GM19240 (cell line): ENCODE data around the gene RNF133.

Experiments used
- DNase-seq: peaks from one replicate; pipeline ENCODE4 v3.0.0; 2011; ENCODE audit warnings: low spot score; ENCODE audit not compliant: insufficient read length

RNF133 gene, protein sequence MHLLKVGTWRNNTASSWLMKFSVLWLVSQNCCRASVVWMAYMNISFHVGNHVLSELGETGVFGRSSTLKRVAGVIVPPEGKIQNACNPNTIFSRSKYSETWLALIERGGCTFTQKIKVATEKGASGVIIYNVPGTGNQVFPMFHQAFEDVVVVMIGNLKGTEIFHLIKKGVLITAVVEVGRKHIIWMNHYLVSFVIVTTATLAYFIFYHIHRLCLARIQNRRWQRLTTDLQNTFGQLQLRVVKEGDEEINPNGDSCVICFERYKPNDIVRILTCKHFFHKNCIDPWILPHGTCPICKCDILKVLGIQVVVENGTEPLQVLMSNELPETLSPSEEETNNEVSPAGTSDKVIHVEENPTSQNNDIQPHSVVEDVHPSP

DNA sequence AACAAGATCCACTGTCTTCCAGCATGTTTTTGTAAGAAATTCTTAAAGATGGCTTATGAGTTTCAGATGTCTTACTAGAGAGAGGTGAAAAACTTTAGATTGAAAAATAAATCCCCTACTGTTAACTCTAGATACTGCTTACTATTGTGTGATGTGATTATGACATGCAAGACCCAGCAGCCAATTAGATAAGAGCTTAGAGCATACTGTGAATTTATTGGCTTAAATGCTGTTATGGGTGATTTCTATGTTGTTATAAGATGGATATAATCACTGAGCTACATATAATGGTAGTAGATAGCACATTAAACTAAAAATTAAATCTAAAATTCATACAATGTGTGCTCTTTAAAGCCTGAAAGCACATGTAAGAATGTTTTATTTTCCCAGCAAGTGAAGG, at the start of gene RNF133:
Gene RNF133 (minus strand): TSS at position 101 of the 400 bp plus-strand sequence. CDS start 199 bp downstream, outside the sequence.
- DNase-seq, result no peak

- no peak for DNase-seq
These were observed 49.3 kb upstream of the RNF133 start for GRCh38 chr7:122748195-122748594.

DNA sequence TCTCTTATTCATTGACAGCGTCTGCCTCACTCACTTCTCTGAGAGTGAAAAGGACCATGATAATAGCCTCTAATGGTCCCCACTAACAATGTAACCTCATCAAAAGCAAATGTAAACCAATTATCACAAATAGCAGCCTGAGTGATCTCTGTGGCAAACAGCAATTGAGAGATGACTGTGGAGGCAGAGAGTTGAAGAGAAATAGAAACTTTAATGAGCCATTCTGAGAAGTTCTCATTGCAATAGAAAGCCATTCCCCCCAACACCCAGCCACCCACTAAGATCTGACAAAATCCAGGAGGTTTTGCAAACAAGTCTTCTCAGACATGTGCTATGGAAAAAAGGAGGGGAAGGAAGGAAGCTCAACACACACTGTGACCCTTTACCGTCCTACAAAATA, 48.0 kb upstream of the RNF133 start:
- no peak for DNase-seq

DNA sequence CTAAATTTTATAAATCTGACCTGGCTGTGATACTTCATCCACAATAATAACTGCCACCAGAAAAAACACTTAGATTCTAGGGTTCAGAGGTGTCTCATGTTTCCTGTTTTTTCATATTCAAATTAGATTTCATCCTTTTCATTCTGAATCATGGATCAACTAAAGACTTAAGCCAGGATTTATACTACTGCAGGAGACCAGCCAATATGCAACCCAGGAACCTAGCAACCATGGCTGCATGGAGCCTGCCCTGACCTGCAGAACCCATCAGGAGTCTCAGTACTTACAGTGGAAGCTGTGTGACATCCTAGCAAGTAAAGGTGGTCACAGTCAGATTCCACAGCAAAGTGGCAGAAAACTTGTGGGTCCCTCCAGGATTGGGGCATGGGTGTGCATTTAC, 44.3 kb upstream of the RNF133 start:
- DNase-seq, result no peak

- no peak for DNase-seq
These were observed 40.0 kb upstream of the RNF133 start for GRCh38 chr7:122738947-122739346.

- DNase-seq, result no peak
These were observed 37.3 kb upstream of the RNF133 start for GRCh38 chr7:122736183-122736582.

GRCh38 chr7:122727759-122728158, 28.8 kb upstream of the RNF133 start:
- DNase-seq, result no peak

GRCh38 chr7:122727354-122727753, 28.4 kb upstream of the RNF133 start:
- no peak for DNase-seq

- no peak for DNase-seq
These were observed 28.0 kb upstream of the RNF133 start for GRCh38 chr7:122726881-122727280.

- DNase-seq, result no peak
These were observed 25.4 kb upstream of the RNF133 start for GRCh38 chr7:122724366-122724765.

GRCh38 chr7:122719010-122719578, 20.2 kb upstream of the RNF133 start:
- DNase-seq, result no peak

GRCh38 chr7:122717356-122718089, 18.6 kb upstream of the RNF133 start:
- DNase-seq, result no peak

DNA sequence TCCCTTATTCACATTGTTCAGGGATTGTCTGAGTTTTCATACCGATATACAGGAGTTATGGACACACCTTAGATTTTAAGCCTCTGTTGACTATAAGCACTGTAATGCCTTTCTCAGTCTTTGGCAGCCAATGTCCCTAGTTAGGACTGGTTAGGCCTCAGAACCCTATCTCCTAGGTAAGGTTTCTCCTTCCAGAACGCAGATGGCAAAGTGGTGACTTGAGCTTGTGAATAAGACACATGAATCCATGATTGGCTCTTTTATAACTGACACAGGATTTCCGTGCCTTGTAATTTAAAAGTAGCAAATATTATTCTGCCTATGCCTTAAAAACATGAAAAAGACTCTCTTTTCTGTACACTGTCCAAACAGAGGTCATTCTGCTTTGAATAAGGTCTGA, 16.3 kb upstream of the RNF133 start:
- no peak for DNase-seq

DNA sequence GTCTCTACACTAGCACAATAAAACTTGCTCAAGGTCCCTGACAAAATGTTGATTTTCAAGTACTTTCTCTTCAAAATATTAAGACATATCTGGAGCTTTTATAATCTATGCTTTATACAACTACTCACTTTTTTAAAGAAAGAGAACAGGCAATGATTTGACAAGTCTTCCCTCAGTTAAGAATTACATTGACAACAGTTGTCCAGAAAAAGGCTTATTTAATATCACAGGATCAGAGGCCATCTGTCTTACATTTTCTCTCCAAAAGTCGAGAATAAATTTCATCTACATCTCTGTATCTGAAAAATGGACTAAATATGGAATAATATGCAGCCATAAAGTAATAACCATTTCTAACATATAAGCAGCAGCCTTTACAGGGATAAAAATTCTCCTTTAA, 12.0 kb upstream of the RNF133 start:
- DNase-seq, result no peak

DNA sequence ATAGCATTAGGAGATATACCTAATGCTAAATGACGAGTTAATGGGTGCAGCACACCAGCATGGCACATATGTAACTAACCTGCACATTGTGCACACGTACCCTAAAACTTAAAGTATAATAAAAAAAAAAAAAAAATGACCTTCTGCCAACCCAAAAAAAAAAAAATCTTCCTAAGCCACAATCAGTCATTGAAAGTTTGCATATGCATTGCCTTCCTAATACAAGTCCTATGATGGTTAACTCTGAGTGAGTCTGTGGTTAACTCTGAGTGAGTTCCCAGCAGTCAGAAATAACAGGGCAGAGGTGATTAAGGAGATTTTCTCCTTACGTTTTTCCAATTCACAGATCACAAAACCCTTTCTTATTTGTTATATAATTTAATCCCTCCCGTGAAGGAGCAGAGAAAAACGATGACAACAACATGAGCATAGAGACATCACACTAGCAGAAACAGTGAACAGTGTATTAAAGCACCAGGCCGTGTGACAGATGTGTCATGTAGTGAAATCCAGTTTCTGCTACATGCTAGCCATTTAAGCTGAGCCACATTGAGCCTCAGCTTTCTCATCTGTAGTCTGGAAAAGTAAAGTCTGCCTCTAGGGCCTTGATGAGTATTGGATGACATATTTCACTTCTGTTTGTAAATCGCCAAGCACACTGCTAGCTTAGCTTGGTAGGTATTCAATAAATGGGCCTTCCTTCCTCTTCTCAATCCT, 11.2 kb upstream of the RNF133 start:
- no peak for DNase-seq

DNA sequence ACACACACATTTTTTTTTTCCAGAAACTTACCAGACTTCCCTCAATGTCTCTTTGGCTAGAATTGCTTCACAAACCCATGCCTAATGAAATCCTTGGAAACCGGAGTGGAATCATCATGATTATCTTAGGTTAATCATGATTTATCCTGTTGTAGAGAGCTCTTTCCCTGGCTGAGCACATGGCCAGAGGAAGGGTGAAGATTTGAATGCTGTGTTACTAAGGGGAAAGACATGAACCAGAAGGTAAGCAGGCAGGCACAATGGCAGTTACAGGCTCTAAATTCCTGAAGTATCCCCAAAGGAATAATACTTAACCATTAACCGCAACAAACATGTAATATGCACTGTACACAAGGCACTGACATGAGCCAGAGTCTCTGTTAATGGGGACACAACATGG, 7.9 kb upstream of the RNF133 start:
- DNase-seq, result no peak

DNA sequence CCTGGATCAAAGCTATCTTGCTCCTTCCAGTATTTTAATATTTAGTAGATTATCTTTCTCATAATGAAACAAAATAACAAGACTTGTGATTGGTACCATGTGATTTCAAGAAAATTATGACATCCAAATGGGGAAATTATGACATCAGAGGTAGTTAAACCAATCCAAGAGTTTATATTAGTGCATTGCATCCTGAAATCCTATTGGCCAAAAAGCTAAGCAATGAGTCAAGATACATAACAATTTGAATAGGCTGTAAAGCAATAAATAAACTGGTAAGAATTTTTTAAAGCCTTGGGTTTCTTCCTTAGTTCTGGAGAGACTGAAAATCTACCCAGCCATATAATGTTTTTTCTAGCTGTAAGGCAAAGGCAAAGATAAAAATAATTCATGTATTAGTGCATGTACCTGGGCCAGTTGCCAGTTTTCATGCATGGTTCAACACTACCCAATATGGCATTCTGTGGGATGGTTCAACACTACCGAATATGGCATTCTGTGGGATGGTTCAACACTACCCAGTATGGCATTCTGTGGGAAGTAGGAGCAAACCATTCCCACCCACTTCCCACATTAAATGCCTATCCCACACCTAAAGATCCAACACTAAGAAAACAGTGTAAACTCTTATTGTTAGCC, 4.1 kb upstream of the RNF133 start, which contains the start of gene RNF148:
Gene RNF148 (minus strand): TSS at position 51 of the 639 bp plus-strand sequence. CDS start 172 bp downstream, outside the sequence.
- DNase-seq, result no peak

DNA sequence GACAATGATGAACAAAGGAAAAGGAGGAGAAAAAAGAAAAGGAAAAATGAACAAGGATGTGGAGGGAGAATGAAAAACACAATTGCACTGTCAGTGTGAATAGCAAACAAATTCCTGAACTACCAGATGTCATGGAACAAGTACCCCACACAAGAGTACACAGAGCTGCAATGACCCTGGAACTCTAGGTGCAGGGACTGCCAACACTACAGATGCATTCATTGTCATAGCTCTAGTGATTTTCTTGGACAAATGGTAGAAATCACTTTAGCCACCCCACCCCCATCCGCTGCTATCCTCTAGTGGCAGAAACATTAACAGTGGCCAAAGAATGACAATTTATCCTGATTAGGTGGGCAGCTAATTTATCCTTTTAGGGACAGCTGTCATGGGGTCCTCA, 3.1 kb downstream of the RNF133 start:
- no peak for DNase-seq

DNA sequence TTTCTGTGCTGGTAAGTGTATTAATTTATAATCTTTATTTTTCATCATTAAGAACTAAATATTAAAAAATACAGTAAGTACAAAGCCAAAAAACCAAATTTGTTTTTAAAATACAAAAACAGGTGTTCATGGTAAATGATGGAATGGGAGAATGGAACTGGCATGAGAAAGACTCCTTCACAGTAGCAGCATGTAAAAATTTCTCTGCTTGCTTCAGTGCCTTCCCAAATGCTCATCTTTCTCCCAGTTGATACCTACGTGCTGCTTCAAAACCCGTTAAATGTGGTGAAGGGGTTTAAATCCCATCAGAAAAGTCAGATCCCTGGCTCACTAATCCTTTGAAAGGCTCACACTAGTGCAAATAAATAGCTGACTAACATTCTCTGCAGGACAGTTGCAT, 4.2 kb downstream of the RNF133 start:
- DNase-seq, result no peak

GRCh38 chr7:122692769-122693309, 6.1 kb downstream of the RNF133 start:
- no peak for DNase-seq
